A673 (cell line): ENCODE results near the gene PTGIS.

Experiments used
- EZH2 ChIP-seq: fragments of 200-600 bp; sonication (generic); IDR thresholded peaks from 2 replicates; pipeline ENCODE4 v1.6.1; 2017; ENCODE audit warnings: borderline replicate concordance, low read depth, mild to moderate bottlenecking, mixed read lengths, antibody characterized with exemption, low read length; ENCODE audit not compliant: poor library complexity, severe bottlenecking
- TF ChIP-seq, protein P1 (sequence below): fragments of 300-800, 200-600 bp; sonication (generic); conservative IDR thresholded peaks from 2 replicates; pipeline ENCODE4 v1.5.1; 2017; ENCODE audit warnings: low read depth, mild to moderate bottlenecking, antibody characterized with exemption, low read length, moderate library complexity, mixed read lengths

DNA sequence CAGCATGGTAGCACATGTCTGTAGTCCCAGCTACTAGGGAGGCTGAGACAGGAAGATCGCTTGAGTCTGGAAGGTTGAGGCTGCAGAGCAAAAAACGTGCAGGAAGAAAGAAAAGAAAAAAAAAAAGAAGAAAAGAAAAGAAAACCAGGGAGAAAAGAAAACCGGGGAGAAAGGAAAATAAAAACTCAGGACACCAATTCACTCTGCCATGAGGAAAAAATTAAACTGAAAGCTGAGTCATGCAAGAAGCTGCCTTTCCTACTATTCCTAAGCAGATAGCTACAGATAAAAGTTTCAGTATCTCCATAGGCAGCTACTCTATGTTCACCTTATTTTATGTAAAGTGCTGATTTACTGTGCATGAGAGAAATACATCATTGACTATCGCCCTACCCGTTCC is 10.5 kb downstream of the PTGIS start:
- TF ChIP-seq, protein P1, sequence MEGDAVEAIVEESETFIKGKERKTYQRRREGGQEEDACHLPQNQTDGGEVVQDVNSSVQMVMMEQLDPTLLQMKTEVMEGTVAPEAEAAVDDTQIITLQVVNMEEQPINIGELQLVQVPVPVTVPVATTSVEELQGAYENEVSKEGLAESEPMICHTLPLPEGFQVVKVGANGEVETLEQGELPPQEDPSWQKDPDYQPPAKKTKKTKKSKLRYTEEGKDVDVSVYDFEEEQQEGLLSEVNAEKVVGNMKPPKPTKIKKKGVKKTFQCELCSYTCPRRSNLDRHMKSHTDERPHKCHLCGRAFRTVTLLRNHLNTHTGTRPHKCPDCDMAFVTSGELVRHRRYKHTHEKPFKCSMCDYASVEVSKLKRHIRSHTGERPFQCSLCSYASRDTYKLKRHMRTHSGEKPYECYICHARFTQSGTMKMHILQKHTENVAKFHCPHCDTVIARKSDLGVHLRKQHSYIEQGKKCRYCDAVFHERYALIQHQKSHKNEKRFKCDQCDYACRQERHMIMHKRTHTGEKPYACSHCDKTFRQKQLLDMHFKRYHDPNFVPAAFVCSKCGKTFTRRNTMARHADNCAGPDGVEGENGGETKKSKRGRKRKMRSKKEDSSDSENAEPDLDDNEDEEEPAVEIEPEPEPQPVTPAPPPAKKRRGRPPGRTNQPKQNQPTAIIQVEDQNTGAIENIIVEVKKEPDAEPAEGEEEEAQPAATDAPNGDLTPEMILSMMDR, result no peak
- TF ChIP-seq EZH2, result no peak
